Measurements from ENCODE around the gene MAPK11. TPM values are rescaled to one million over a fixed set of nuclear protein-coding genes. Genes with fewer than 3 reads are reported as not detected.

Gene MAPK11
- total and polyA plus RNA-seq, 9 of the 15 experiments (the other 6 are each of a cell fraction or from before 2014, with no cell fraction given): 0.06 to 14.6 (median 5.3) TPM

- H3K27ac ChIP-seq (ENCODE audit: extremely low read depth, low read depth, low read length): no peak overlapping the region
- H4K20me1 ChIP-seq (replicated peaks; ENCODE audit: control insufficient read depth, insufficient read depth, low read length): no peaks in the 10 kb centered on the region
- no peaks in the 10 kb centered on the region for H3K27me3 ChIP-seq (ENCODE audit: control insufficient read depth in 2 of 2, insufficient read depth in 2 of 2, low read length in 2 of 2)
- H3K79me2 ChIP-seq (ENCODE audit: control insufficient read depth, insufficient read depth, low read length): peaks cover 27% of the 10 kb centered on the region
- no TSS peak for BruUV-seq (replicated peaks)
- intact Hi-C loops (cut with micrococcal nuclease) (no loop called here), in situ Hi-C loops (cut with MboI) (no loop called here)
- peaks cover 60% of the 10 kb centered on the region; the same call in 1 of the 3 replicates for H3K36me3 ChIP-seq (ENCODE audit: control insufficient read depth, insufficient read depth, low read length)
- no peak overlapping the region for H2AFZ ChIP-seq (ENCODE audit: low read depth, low read length)
- WGBS (ENCODE audit: insufficient coverage, low coverage, missing lambda C conversion rate): 92% methylated on average over 10 of the region's 16 CpGs
- CTCF ChIA-PET (ENCODE audit: low intra/inter-chr PET ratio): no interaction called here
- DNase-seq (ENCODE audit: extremely low read depth in 1 of 4, low spot score in 3 of 4) (no peak), ATAC-seq (no peak), FAIRE-seq (no peak)
- H3K9ac ChIP-seq (ENCODE audit: insufficient read depth in 1 of 2, low read depth in 2 of 2, low read length in 2 of 2): no peak overlapping the region
- H3K9me3 ChIP-seq (replicated peaks; ENCODE audit: control insufficient read depth, insufficient read depth, low read depth, low read length): no peaks in the 10 kb centered on the region
- H3K4me3 ChIP-seq: no peak overlapping the region
- peaks cover 3 to 90% of the 10 kb centered on the region in 2 experiments; a peak in 4 of 5 replicates for H3K4me1 ChIP-seq (replicated peaks in 1 of 2; ENCODE audit: control insufficient read depth in 2 of 2, insufficient read depth in 2 of 2, low read length in 2 of 2)
- no peak for TF ChIP-seq CSDE1 (IDR thresholded peaks at IDR 0.05)
- TF ChIP-seq, protein P1, sequence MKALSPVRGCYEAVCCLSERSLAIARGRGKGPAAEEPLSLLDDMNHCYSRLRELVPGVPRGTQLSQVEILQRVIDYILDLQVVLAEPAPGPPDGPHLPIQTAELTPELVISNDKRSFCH (CRISPR knock-in tag; IDR thresholded peaks at IDR 0.05): no peak
- TF ChIP-seq, protein P1 (tag; IDR thresholded peaks at IDR 0.05): no peak
- TF ChIP-seq BACH1 (tag; IDR thresholded peaks at IDR 0.05): no peak
- no peak for TF ChIP-seq EP300 (IDR thresholded peaks at IDR 0.05; ENCODE audit: low read length)
- no peak for TF ChIP-seq ZKSCAN3 (CRISPR knock-in tag; IDR thresholded peaks at IDR 0.05)
- TF ChIP-seq SNRNP70 (optimal IDR thresholded peaks at IDR 0.05; ENCODE audit: low read depth, low read length): no peak
- TF ChIP-seq ZNF263 (CRISPR knock-in tag; IDR thresholded peaks at IDR 0.05; ENCODE audit: borderline replicate concordance): no peak
- TF ChIP-seq NFE2L1 (tag; IDR thresholded peaks at IDR 0.05; ENCODE audit: borderline replicate concordance, low read depth): no peak
- TF ChIP-seq, protein P2, sequence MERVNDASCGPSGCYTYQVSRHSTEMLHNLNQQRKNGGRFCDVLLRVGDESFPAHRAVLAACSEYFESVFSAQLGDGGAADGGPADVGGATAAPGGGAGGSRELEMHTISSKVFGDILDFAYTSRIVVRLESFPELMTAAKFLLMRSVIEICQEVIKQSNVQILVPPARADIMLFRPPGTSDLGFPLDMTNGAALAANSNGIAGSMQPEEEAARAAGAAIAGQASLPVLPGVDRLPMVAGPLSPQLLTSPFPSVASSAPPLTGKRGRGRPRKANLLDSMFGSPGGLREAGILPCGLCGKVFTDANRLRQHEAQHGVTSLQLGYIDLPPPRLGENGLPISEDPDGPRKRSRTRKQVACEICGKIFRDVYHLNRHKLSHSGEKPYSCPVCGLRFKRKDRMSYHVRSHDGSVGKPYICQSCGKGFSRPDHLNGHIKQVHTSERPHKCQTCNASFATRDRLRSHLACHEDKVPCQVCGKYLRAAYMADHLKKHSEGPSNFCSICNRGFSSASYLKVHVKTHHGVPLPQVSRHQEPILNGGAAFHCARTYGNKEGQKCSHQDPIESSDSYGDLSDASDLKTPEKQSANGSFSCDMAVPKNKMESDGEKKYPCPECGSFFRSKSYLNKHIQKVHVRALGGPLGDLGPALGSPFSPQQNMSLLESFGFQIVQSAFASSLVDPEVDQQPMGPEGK (CRISPR knock-in tag; IDR thresholded peaks at IDR 0.05; ENCODE audit: borderline replicate concordance): no peak
- TF ChIP-seq GATAD2B (IDR thresholded peaks at IDR 0.05; ENCODE audit: borderline replicate concordance): no peak
- TF ChIP-seq NCOA6 (IDR thresholded peaks at IDR 0.05): no peak
- no peak for TF ChIP-seq RFX5 (IDR thresholded peaks at IDR 0.05; ENCODE audit: low read depth, low read length)
- no peak for TF ChIP-seq MAFF (IDR thresholded peaks at IDR 0.05; ENCODE audit: low read length)
- TF ChIP-seq, protein P3, sequence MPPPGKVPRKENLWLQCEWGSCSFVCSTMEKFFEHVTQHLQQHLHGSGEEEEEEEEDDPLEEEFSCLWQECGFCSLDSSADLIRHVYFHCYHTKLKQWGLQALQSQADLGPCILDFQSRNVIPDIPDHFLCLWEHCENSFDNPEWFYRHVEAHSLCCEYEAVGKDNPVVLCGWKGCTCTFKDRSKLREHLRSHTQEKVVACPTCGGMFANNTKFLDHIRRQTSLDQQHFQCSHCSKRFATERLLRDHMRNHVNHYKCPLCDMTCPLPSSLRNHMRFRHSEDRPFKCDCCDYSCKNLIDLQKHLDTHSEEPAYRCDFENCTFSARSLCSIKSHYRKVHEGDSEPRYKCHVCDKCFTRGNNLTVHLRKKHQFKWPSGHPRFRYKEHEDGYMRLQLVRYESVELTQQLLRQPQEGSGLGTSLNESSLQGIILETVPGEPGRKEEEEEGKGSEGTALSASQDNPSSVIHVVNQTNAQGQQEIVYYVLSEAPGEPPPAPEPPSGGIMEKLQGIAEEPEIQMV (tag; conservative IDR thresholded peaks at IDR 0.05; ENCODE audit: low read depth): no peak
- no peak for TF ChIP-seq ELF1 (tag; IDR thresholded peaks at IDR 0.05)
- no peak for TF ChIP-seq NELFE (IDR thresholded peaks at IDR 0.05; ENCODE audit: insufficient read depth, insufficient read length)
- H3K4me2 ChIP-seq (ENCODE audit: insufficient read depth, low read length): no peak overlapping the region
- H3K9me1 ChIP-seq (ENCODE audit: control insufficient read depth, insufficient read depth, low read length): no peaks in the 10 kb centered on the region
- POLR2A ChIA-PET: interaction anchor here (0.6 kb wide), 1 partner anchor 10 kb away, joined by 3 read pairs; no protein-coding TSS in a partner anchor
These were observed 13.1 kb downstream of the MAPK11 start for GRCh38 chr22:50257041-50257440.

Data from K562 (cell line).